ENCODE measurements around the gene BORCS5. TPM values are rescaled to one million over a fixed set of nuclear protein-coding genes. Genes with fewer than 3 reads are reported as not detected.

BORCS5 gene
- total RNA-seq, 1 experiment from 2014 or later = 17.7 TPM

GRCh38 chr12:12483438-12483837 is 126.6 kb downstream of the BORCS5 start:
- TF ChIP-seq, protein P1, sequence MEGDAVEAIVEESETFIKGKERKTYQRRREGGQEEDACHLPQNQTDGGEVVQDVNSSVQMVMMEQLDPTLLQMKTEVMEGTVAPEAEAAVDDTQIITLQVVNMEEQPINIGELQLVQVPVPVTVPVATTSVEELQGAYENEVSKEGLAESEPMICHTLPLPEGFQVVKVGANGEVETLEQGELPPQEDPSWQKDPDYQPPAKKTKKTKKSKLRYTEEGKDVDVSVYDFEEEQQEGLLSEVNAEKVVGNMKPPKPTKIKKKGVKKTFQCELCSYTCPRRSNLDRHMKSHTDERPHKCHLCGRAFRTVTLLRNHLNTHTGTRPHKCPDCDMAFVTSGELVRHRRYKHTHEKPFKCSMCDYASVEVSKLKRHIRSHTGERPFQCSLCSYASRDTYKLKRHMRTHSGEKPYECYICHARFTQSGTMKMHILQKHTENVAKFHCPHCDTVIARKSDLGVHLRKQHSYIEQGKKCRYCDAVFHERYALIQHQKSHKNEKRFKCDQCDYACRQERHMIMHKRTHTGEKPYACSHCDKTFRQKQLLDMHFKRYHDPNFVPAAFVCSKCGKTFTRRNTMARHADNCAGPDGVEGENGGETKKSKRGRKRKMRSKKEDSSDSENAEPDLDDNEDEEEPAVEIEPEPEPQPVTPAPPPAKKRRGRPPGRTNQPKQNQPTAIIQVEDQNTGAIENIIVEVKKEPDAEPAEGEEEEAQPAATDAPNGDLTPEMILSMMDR (conservative IDR thresholded peaks at IDR 0.05; ENCODE audit: low read depth, low read length) = no peak
- TF ChIP-seq EZH2 (IDR thresholded peaks at IDR 0.05; ENCODE audit: borderline replicate concordance, low read depth, low read length, poor library complexity, severe bottlenecking) = no peak
- Histone ChIP-seq H3K27me3 (replicated peaks; ENCODE audit: insufficient read depth, low read depth, low read length, poor library complexity) (no peaks in the 10 kb centered on the region), H3K9me3 (ENCODE audit: low read depth, low read length, poor library complexity, severe bottlenecking) (no peaks in the 10 kb centered on the region), H3K4me1 (ENCODE audit: insufficient read depth, low read length, poor library complexity, severe bottlenecking) (no peaks in the 10 kb centered on the region), H3K4me3 (ENCODE audit: low read depth, low read length, poor library complexity, severe bottlenecking) (no peak overlapping the region), H3K27ac (ENCODE audit: low read depth, low read length, poor library complexity, severe bottlenecking) (no peak overlapping the region), H3K36me3 (ENCODE audit: insufficient read depth, low read length, poor library complexity, severe bottlenecking) (no peaks in the 10 kb centered on the region)
- intact Hi-C loops (cut with micrococcal nuclease; ENCODE audit: unreplicated experiment) = no loop called here
- no TSS peak for BruUV-seq (replicated peaks)
- POLR2A ChIA-PET (ENCODE audit: low non-redundant PET) = no interaction called here
- CTCF ChIA-PET = no interaction called here
- no peak for DNase-seq (ENCODE audit: low spot score)

GRCh38 chr12:12486661-12487240 is 129.9 kb downstream of the BORCS5 start:
- Histone ChIP-seq H3K4me3 (ENCODE audit: low read depth, low read length, poor library complexity, severe bottlenecking) (no peak overlapping the region), H3K27ac (ENCODE audit: low read depth, low read length, poor library complexity, severe bottlenecking) (no peak overlapping the region), H3K36me3 (ENCODE audit: insufficient read depth, low read length, poor library complexity, severe bottlenecking) (no peaks in the 10 kb centered on the region), H3K27me3 (replicated peaks; ENCODE audit: insufficient read depth, low read depth, low read length, poor library complexity) (no peaks in the 10 kb centered on the region), H3K9me3 (ENCODE audit: low read depth, low read length, poor library complexity, severe bottlenecking) (no peaks in the 10 kb centered on the region), H3K4me1 (ENCODE audit: insufficient read depth, low read length, poor library complexity, severe bottlenecking) (no peaks in the 10 kb centered on the region)
- DNase-seq (ENCODE audit: low spot score) = no peak
- ChIA-PET CTCF (no interaction called here), POLR2A (ENCODE audit: low non-redundant PET) (no interaction called here)
- intact Hi-C loops (cut with micrococcal nuclease; ENCODE audit: unreplicated experiment) = no loop called here
- TF ChIP-seq, protein P1 (conservative IDR thresholded peaks at IDR 0.05; ENCODE audit: low read depth, low read length) = no peak
- TF ChIP-seq EZH2 (IDR thresholded peaks at IDR 0.05; ENCODE audit: borderline replicate concordance, low read depth, low read length, poor library complexity, severe bottlenecking) = no peak
- no TSS peak for BruUV-seq (replicated peaks)

DNA sequence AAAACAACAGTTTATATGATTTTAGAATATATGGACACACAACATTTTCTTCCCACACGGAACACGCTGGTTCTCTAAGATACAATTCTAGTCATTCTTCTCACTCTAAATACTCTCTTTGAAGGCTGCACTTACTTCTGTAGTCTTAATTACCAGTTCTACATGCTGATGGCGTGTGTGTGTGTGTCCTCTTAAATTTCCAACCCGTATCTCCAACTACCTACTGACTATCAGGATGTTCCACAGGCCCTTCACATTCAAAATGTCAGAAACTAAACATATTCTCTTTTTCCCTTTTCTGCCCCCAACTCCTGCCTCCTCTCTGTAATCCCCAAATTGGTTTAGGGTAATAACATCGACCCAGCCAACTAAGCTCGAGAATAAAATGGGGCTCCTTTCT is 130.6 kb downstream of the BORCS5 start:
- intact Hi-C loops (cut with micrococcal nuclease; ENCODE audit: unreplicated experiment) = no loop called here
- no TSS peak for BruUV-seq (replicated peaks)
- TF ChIP-seq EZH2 (IDR thresholded peaks at IDR 0.05; ENCODE audit: borderline replicate concordance, low read depth, low read length, poor library complexity, severe bottlenecking) = no peak
- TF ChIP-seq, protein P1 (conservative IDR thresholded peaks at IDR 0.05; ENCODE audit: low read depth, low read length) = no peak
- Histone ChIP-seq H3K27ac (ENCODE audit: low read depth, low read length, poor library complexity, severe bottlenecking) (no peak overlapping the region), H3K9me3 (ENCODE audit: low read depth, low read length, poor library complexity, severe bottlenecking) (no peaks in the 10 kb centered on the region), H3K4me3 (ENCODE audit: low read depth, low read length, poor library complexity, severe bottlenecking) (no peak overlapping the region), H3K4me1 (ENCODE audit: insufficient read depth, low read length, poor library complexity, severe bottlenecking) (no peaks in the 10 kb centered on the region), H3K36me3 (ENCODE audit: insufficient read depth, low read length, poor library complexity, severe bottlenecking) (no peaks in the 10 kb centered on the region), H3K27me3 (replicated peaks; ENCODE audit: insufficient read depth, low read depth, low read length, poor library complexity) (no peaks in the 10 kb centered on the region)
- POLR2A ChIA-PET (ENCODE audit: low non-redundant PET) = no interaction called here
- CTCF ChIA-PET = no interaction called here
- DNase-seq (ENCODE audit: low spot score) = no peak

Measured in A673 (cell line).